M059J (cell line): Measurements from ENCODE around the gene TAF1B. TPM values are rescaled to one million over a fixed set of nuclear protein-coding genes. Genes with fewer than 3 reads are reported as not detected.
"Not testable (repeated sequence)": the region's sequence is repeated elsewhere in the genome, so short reads cannot be mapped to it uniquely, and the experiment has no call there.

Source experiments
- DNase-seq: peaks from one replicate; pipeline ENCODE4 v3.0.0-alpha.2; 2012; ENCODE audit warnings: low read depth
- total RNA-seq: library from RNA; depleted of rRNA; stranded (reverse); fragments of >200 nt; shearing (Covaris generic); gene quantifications from 2 replicates; pipeline ENCODE4 v1.2.3, GENCODE V29; 2014

Gene TAF1B
- total RNA-seq, 1 experiment from 2014 or later: 30.3 TPM

- peak; percentile 44 for DNase-seq
Measured at GRCh38 chr2:9830685-9831410, 12.4 kb upstream of the TAF1B start.

GRCh38 chr2:9831670-9832069, 11.6 kb upstream of the TAF1B start:
- no peak for DNase-seq

DNA sequence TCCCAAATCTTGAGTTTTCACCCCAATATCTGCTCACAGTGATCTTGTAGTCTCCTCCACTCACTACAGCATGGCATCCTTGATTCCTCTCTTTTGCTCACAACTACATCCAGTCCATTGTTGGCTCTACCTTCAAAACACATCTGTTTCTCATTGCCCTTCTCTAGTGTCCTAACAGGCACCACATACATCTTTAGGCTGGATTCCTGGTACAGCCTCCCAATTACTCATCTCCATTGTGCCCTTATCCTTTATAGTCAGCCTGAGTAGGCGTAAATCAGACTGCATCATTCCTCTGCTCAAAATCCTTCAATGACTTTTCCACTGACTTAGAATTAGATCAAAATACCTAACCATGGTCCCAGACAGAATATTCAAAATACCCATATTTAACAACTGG, 10.7 kb upstream of the TAF1B start:
- peak; percentile 19 for DNase-seq

GRCh38 chr2:9835068-9835467, 8.2 kb upstream of the TAF1B start:
- DNase-seq: not testable (repeated sequence)

- DNase-seq: no peak
Measured at GRCh38 chr2:9836074-9836473, 7.2 kb upstream of the TAF1B start.

DNA sequence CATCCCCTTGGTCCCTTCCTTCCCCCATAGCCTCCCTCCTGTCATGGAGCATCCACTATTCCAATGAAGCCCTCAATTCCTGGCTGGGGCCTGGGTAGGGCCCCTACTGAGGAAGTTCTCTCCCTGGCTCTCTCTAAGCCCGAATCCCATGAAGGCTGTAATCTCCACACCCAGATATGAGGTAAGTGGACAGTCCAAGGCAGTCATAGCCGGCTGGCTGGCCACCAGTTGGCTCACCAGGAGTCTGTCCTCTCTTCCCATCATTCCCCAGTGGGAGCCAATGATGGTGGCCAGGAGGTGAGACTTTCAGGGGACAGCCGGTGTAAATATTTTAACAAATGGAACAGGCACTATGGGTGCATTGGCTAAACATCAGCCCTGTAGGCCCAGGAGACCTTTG, 6.8 kb upstream of the TAF1B start:
- no peak for DNase-seq

DNA sequence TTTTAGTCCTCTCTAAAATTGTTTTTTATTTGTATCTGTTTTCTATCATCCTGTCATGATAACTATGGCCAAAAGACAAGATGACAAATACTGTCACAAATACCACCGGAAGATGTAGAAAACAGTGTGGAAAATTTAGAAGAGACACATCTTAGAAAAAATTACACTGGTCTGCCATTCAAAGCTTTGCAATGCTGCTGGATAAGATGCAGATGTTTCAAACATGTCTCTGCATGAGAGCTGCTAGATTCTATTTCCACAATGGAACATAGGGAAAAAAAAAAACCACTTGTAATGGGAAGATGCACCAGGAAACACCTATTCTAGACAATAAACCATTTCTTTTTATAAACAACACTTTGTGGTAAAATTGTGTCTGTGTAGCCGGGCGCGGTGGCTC, 5.8 kb upstream of the TAF1B start:
- DNase-seq: no peak

DNA sequence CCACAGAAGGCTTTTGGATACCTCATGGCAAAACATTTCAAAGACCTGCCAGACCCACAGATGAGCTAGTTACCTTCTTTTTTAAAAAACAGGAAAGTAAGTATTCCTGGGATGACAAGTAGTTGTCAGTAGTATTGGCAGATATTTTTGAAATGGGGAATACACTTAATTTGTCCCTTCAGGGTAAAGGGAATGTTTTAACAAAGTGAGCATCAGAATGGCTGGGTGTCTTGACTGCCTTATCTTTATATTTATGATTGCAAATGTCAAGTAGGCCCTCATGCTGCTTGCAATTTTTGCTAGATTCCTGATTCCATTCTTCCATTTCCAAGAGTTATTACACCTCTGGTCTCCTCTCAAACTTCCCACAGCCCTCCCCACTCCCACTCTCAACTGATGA, 4.9 kb upstream of the TAF1B start:
- no peak for DNase-seq

DNA sequence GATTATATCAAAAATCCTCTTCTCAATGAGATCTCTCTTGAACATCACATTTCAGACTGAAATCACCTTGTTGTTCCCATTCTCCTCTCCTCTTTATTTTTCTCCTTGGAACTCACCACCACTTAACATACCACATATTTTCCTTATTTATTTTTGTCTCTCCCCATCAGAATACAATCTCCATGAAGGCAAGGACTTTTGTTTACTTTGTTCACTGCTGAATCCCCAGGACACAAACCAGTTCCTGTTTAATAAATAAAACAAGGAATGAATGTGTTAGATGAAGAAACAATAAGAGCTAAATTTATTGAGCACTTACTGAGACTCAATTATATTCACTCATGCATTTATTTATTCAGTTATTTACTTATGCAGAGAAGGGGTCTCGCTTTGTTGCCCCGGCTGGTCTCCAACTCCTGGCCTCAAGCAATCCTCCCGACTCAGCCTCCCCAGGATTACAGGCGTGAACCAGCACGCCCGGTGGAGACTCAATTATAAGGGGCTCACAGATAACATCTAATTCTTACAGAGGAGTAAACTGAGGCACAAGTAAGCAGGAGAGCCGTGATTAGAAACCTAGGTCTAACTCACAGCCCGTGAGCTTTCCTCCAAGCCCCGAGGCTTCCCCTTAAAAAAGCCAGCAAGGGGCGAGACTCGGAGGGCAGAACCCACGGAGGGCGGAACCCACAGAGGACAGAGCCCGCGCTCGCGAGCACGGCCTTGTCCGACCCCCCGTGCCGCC, 616 bp upstream of the TAF1B start:
- no peak for DNase-seq

DNA sequence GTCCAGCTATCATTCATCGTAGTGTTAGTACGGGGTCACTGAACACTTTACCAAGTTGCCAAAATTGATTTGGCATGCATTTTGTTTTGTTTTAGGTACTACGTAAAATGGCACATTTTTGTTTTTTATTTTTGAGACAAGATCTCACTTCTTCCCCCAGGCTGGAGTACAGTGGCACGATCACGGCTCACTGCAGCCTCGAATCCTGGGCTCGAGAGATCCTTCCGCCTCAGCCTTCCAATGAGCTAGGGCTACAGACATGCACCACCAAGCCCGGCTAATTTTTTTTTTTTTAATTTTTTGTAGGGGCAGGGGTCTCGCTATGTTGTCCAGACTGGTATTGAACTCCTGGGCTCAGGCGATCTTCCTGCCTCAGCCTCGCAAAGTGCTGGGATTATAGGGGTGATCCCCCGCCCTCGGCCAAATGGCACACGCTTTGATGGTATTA, 786 bp downstream of the TAF1B start:
- no peak for DNase-seq

GRCh38 chr2:9844576-9844975, 1.3 kb downstream of the TAF1B start:
- peak; percentile 62 for DNase-seq

GRCh38 chr2:9846554-9846953, 3.3 kb downstream of the TAF1B start:
- DNase-seq: peak; percentile 48

DNA sequence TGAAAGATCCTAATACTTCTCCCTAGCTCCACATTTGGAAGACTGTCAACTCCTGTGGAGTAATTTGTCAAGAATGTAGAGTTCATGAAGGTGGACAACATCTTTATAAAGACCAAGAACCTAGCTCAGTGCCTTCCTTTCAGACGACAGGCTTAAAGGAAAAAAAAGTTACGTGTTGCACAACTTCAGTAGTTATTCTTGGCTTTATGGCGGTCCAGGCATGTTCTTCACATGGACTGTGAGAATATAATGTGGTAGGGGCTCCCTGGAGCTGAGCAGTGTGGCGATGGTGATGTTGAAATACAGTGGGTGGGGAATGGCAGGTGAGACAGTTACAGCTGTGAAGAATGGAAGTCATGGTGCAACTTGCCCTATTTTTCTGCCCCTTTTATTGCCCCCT, 3.9 kb downstream of the TAF1B start:
- peak; percentile 36 for DNase-seq

- DNase-seq: no peak
Measured at GRCh38 chr2:9852881-9853280, 9.6 kb downstream of the TAF1B start.

DNA sequence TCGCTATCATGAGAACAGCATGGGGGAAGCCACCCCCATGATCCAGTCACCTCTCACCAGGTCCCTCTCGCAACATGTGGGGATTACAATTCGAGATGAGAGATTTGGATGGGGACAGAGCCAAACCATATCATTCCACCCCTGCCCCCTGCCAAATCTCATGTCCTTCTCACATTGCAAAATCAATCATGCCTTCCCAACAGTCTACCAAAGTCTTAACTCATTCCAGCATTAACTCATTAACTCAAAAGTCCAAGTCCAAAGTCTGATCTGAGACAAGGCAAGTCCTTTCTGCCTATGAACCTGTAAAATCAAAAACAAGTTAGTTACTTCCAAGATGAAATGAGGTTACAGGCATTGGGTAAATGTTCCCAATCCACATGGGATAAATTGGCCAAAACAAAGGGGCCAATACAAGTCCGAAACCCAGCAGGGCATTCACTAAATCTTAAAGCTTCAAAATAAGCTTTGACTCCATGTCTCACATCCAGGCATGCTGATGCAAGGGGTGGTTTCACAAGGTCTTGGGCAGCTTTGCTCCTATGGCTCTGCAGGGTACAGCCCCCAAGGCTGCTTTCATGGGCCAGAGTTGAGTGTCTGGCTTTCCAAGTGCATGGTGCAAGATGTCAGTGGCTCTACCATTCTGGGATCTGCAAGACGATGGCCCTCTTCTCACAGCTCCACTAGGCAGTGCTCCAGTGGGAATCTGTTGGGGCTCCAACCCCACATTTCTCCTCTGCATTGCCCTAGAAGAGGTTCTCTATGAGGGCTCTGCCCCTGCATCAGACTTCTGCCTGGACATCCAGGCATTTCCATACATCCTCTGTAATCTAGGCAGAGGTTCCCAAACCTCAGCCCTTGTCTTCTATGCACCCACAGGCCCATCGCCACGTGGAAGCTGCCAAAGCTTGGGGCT, 14.8 kb downstream of the TAF1B start:
- no peak for DNase-seq

DNA sequence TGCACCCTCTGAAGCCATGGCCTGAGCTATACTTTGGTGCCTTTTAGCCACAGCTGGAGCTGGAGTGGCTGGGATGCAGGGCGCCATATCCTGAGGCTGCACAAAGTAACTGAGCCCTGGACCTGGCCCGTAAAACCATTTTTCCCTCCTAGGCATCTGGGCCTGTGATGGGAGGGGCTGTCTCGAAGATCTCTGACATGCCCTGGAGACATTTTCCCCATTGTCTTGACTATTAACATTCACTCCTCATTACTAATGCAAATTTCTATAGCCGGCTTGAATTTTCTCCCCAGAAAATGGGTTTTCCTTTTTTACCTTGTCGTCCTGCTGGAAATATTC, 15.4 kb downstream of the TAF1B start:
- DNase-seq: no peak

- not testable (repeated sequence) for DNase-seq
Measured at GRCh38 chr2:9860922-9861580, 17.8 kb downstream of the TAF1B start.

DNA sequence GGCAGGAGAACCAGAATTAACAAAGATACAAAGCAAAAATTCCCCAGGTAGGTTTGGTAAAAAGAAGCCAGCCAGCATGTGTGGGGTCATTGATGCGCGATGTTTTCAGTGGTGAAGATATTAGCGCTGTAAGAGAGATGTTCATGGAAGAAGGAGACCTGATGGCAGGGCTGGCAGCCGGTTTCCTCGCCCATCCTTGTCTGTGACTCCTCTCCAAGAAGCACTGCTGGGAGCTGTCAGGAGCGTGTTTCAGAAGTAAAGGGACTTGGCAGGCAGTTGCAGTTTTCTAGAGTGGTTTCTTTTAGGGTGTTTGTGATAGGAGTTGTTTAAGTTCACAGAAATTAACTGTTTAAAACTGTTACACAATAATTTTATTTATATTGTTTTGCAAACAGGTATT, 24.6 kb downstream of the TAF1B start:
- DNase-seq: no peak

DNA sequence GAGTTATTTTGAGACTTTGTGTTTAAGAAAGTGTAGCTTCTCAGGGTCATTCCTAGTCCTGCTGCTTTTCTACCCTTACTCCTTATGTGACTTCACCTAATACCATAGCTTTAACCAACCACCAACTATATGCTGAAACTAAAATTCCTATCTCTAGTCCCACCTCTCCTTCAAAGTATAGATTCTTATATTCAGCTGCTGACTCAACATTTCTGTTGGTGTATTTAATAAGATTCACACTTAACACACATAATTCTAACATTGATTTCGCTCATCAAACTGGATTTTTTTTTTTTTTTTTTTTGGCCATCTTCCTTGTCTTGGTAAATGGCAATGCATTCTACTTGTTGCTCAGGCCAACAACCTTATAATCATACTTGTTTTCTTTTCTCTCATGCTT, 30.1 kb downstream of the TAF1B start:
- no peak for DNase-seq

- no peak for DNase-seq
Measured at GRCh38 chr2:9877026-9877425, 33.8 kb downstream of the TAF1B start.

- no peak for DNase-seq
Measured at GRCh38 chr2:9877726-9878125, 34.5 kb downstream of the TAF1B start.
